Measurements from ENCODE around the gene CDKN2A.
A peak's percentile ranks its signal among the peaks of the same experiment; 100 is the strongest.

CDKN2A gene

DNA sequence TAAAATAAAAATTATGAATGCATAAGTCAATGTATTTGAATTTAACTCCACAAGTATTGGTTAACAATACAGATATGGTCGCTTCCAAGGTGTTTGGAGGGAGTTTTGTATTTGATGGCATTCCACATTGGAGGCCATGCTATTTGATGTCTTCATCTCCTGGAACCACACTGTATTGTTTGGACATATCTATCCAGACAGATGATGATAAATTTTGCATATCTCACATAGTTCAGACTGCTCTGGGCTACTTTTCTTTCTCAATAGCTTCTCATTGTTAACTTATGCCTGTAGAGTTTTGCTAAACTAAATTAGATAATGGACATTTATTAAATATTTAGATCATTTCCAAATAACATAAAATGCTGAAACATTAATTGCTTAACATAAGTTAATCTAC, 58.0 kb downstream of the CDKN2A start:
- no peak for DNase-seq

- DNase-seq: no peak
These were observed 58.6 kb downstream of the CDKN2A start for GRCh38 chr9:21935631-21936030.

DNA sequence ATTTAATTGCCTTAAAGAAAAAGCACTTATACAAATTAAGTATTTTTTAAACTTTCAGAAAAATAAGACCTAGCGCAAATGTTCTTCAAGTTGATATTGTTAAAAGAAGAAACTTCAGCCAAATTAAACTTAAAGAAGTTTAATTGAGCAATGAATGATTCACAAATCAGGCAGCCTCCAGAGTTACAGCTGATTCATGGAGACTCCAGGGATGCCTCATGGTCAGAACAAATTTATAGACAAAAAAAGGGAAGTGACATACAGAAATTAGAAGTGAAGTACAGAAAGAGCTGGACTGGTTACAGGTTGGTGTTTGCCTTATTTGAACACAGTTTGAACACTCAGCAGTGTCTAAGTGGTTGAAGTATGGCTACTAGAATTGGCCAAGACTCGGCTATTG, 60.3 kb downstream of the CDKN2A start:
- DNase-seq: peak; percentile 6

DNA sequence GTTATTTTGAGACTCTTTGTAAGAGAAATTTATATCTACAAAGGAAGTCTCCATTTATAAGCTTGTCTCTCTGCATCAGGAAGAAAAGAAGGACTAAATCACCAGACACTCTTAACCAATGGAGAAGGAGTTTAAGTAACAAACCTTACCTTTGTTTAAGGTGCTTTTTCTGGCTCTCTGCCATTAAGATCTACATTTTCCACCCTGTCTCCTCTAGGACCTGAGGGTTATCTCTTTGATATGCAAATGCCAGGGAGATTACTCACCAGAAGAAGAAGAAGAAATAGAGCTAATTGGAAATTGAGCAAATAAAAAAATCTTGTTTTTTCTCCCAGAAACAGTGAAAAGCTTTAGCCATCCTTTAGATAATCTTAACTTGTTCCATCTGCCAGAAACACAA, 60.9 kb downstream of the CDKN2A start:
- DNase-seq: no peak

DNA sequence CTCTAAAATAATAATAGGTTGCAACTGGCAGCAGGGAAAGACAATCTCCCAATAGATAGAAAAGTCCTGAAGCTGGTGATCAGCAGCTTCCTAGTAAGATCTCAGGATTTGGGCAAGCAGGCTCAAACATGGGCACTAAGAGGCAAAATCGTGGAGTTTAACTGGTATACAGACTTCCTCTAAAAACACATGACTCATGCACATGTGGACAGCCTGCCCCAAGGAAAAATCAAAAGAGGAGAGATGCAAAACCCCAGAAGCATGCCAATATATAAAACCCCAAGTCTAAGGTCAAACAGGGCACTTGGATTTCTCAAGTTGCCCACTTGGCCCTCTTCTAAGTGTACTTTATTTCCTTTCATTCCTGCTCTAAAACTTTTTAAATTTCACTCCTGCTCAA, 62.8 kb downstream of the CDKN2A start:
- no peak for DNase-seq

DNA sequence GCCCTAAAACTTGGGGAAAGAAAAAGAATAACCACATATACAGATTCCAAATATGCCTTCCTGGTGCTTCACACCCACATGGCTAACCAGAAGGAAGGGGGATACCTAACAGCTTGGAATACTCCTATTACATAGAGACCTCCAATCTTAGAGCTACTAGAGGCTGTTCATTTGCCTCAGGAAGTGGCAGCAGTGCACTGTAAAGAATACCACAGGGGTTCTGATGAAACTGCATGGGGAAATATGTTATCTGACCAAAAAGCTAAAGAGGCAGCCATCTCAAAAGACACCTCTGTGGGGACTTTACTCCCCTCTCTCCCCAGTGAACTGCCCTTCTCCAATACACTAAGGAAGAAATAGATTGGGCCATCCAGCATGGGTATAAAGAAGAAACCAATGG, 66.4 kb downstream of the CDKN2A start:
- DNase-seq: no peak

DNA sequence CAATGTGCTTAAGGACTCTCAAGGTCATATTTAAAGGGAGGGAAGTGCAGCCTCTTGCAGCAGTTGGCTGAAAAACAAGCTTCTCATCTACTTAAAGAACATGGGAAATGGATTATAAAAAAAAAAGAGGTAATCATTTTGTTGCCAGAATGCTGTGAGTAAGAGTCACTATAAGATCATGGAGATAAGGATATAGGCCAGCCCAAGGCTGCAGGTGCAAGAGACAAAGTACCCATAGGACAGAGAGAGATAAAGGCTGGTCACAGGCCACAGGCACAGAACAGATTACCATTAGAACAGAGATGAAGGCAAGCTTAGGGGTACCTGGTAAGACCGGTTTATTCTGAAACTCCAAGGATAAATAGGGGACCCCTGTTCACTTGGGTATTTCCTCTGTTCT, 70.5 kb downstream of the CDKN2A start:
- no peak for DNase-seq

- DNase-seq: peak; percentile 32
These were observed 74.5 kb downstream of the CDKN2A start for GRCh38 chr9:21919377-21920362.

All from fibroblast of skin of scalp (primary cell).